Loucy (cell line): ENCODE results near the gene TMEM9.

Experiments used
- H2AFZ ChIP-seq: fragments of 200-600 bp; sonication (generic); 2 replicates; pipeline ENCODE4 v1.6.0; 2016; ENCODE audit warnings: antibody characterized with exemption, mild to moderate bottlenecking, low read length, moderate library complexity
- H3F3A ChIP-seq: fragments of 200-600 bp; 2 replicates; pipeline ENCODE4 v1.6.0; 2016; ENCODE audit warnings: antibody characterized with exemption, low read depth, mild to moderate bottlenecking
- H3K27me3 ChIP-seq: fragments of 200-600 bp; sonication (generic); 2 replicates; pipeline ENCODE4 v1.6.1; 2014; ENCODE audit warnings: low read length, mild to moderate bottlenecking; ENCODE audit not compliant: insufficient read depth, poor library complexity, severe bottlenecking
- H3K36me3 ChIP-seq: fragments of 200-600 bp; sonication (generic); 2 replicates; pipeline ENCODE4 v1.6.1; 2016; ENCODE audit warnings: low read length; ENCODE audit not compliant: insufficient read depth
- H3K4me1 ChIP-seq: fragments of 200-600 bp; sonication (generic); 2 replicates; pipeline ENCODE4 v1.5.1; 2014; ENCODE audit warnings: low read length, mild to moderate bottlenecking; ENCODE audit not compliant: insufficient read depth, poor library complexity, severe bottlenecking
- H3K4me2 ChIP-seq: fragments of 200-600 bp; sonication (generic); 2 replicates; pipeline ENCODE4 v1.6.0; 2014; ENCODE audit warnings: antibody characterized with exemption, low read length, low read depth, mild to moderate bottlenecking; ENCODE audit not compliant: poor library complexity, severe bottlenecking
- H3K4me3 ChIP-seq: fragments of 200-600 bp; sonication (generic); 2 replicates; pipeline ENCODE4 v1.5.1; 2014; ENCODE audit warnings: low read length, mild to moderate bottlenecking, mixed read lengths; ENCODE audit not compliant: poor library complexity, severe bottlenecking
- H3K79me2 ChIP-seq: fragments of 200-600 bp; sonication (generic); 2 replicates; pipeline ENCODE4 v1.6.1; 2014; ENCODE audit warnings: low read length; ENCODE audit not compliant: insufficient read depth
- H3K9ac ChIP-seq: fragments of 200-600 bp; sonication (generic); 2 replicates; pipeline ENCODE4 v1.6.0; 2014; ENCODE audit warnings: mild to moderate bottlenecking, low read depth, low read length, moderate library complexity; ENCODE audit not compliant: poor library complexity, severe bottlenecking
- H3K9me2 ChIP-seq: fragments of 200-600 bp; sonication (generic); replicated peaks from 2 replicates; pipeline ENCODE4 v1.6.1; 2016; ENCODE audit warnings: low read depth, low read length, mixed read lengths
- H3K9me3 ChIP-seq: fragments of 200-600 bp; sonication (generic); 2 replicates; pipeline ENCODE4 v1.6.1; 2014; ENCODE audit warnings: mild to moderate bottlenecking, antibody characterized with exemption, low read length, low read depth; ENCODE audit not compliant: insufficient read depth
- H4K20me1 ChIP-seq: fragments of 200-600 bp; sonication (generic); 2 replicates; pipeline ENCODE4 v1.6.0; 2014; ENCODE audit warnings: antibody characterized with exemption, low read length, mild to moderate bottlenecking; ENCODE audit not compliant: insufficient read depth, poor library complexity, severe bottlenecking
- CTCF ChIP-seq: fragments of 200-600 bp; sonication (generic); conservative IDR thresholded peaks from 2 replicates; pipeline ENCODE4 v1.5.1; 2014; ENCODE audit warnings: mild to moderate bottlenecking, antibody characterized with exemption, low read length
- EZH2phosphoT487 ChIP-seq: fragments of 200-600 bp; IDR thresholded peaks from 2 replicates; pipeline ENCODE4 v1.6.1; 2018; ENCODE audit warnings: antibody characterized with exemption, mild to moderate bottlenecking, moderate library complexity, borderline replicate concordance

The TMEM9 gene

DNA sequence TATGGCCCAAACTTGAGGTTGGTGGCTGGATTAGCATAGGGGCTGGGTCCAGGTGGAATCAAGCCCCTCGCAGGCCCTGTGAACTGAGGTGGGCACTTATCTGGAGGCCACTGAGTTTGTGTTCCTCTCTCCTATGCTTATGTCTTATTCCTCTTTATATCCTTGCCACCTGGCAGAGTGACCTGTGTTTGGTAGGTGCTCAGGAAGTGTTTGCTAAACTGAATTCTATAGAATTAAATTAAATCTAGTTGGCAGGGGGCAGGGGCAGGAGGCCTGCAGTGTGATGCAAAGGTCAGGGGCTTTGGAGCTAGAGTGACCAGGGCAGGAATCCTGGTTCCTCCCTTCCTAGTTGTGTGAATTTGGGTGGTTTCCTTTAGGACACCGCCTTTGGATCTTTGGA is 1.1 kb upstream of the TMEM9 start:
- Histone ChIP-seq H3K9ac (no peak overlapping the region), H3K36me3 (peaks cover 6% of the 10 kb centered on the region; the same call in 1 of the 2 replicates), H3K79me2 (peaks cover 11% of the 10 kb centered on the region), H3K4me3 (no peak overlapping the region), H3K4me1 (peaks cover 18% of the 10 kb centered on the region), H3K9me2 (no peaks in the 10 kb centered on the region), H4K20me1 (no peaks in the 10 kb centered on the region), H3K9me3 (no peaks in the 10 kb centered on the region), H3F3A (no peaks in the 10 kb centered on the region), H3K4me2 (no peak overlapping the region), H3K27me3 (no peaks in the 10 kb centered on the region), H2AFZ (no peak overlapping the region)
- TF ChIP-seq CTCF (no peak), EZH2phosphoT487 (no peak)

DNA sequence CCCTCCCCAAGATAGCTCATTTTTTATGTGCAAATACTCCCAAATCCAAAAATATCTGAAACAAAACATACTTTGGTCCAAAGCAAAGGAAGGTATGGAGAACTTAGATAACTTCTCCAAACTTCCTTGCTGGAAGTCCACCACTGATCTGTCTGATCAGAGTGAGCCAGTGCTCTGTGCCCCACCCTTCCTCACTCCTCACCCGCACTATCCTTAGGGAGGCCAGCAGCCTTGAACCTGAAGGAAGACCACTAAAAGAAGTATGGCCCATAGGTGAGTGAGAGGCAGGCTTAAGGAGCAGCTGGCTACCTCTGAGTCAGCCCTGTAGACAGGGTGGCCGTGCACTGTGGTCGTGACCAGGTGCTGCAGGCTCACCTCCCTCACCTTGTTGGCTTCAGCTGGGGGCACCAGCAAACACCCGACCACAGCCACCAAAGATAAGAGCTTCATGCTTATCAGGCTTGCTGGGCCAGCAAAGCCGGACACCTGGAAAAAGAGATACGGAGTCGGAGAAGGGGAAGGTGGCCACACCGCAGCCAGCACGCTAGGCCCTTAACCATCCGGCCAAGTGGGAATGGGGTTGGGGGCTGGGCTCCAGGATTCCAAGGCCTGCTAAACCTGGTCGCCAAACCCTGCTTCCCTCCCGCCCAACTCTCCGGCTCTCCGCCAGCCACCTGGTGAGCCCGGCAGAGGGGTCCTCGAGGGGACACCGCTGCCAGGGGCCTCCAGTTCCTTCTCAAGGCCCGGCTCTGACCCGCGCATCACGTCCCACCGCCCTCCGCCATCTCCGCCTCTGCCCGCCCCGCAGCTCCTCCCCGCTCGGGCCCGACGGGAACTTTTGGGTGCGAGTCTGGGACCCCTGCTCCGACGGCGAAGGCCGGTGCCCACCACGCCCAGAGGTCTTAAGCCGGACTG is 543 bp downstream of the TMEM9 start:
- H3K9me2 ChIP-seq = no peaks in the 10 kb centered on the region
- peak overlapping the region; percentile 88 for H2AFZ ChIP-seq

GRCh38 chr1:201149400-201149799 is 4.9 kb downstream of the TMEM9 start:
- TF ChIP-seq EZH2phosphoT487 (no peak), CTCF (peak; percentile 72)
- H3K9ac ChIP-seq = no peak overlapping the region
- H3K4me1 ChIP-seq = peaks cover 15% of the 10 kb centered on the region
- no peaks in the 10 kb centered on the region for H3K9me2 ChIP-seq
- no peaks in the 10 kb centered on the region for H4K20me1 ChIP-seq
- H3K27me3 ChIP-seq = no peaks in the 10 kb centered on the region
- H3K9me3 ChIP-seq = no peaks in the 10 kb centered on the region
- H3F3A ChIP-seq = no peaks in the 10 kb centered on the region
- no peak overlapping the region for H3K4me2 ChIP-seq
- H3K36me3 ChIP-seq = peaks cover 32% of the 10 kb centered on the region; the same call in 1 of the 2 replicates
- peaks cover 11% of the 10 kb centered on the region for H3K79me2 ChIP-seq
- H2AFZ ChIP-seq = no peak overlapping the region
- H3K4me3 ChIP-seq = no peak overlapping the region

More for the DNA sequence above, 543 bp downstream of the TMEM9 start:
- H3F3A ChIP-seq = no peaks in the 10 kb centered on the region
- no peaks in the 10 kb centered on the region for H4K20me1 ChIP-seq
- no peaks in the 10 kb centered on the region for H3K27me3 ChIP-seq
- H3K79me2 ChIP-seq = peaks cover 11% of the 10 kb centered on the region
- no peak for TF ChIP-seq CTCF
- no peak for TF ChIP-seq EZH2phosphoT487
- no peaks in the 10 kb centered on the region for H3K9me3 ChIP-seq
- H3K4me2 ChIP-seq = peak overlapping the region; percentile 97
- H3K9ac ChIP-seq = peak overlapping the region; percentile 75
- H3K4me1 ChIP-seq = peaks cover 18% of the 10 kb centered on the region
- H3K4me3 ChIP-seq = peak overlapping the region; percentile 77
- peaks cover 6% of the 10 kb centered on the region; the same call in 1 of the 2 replicates for H3K36me3 ChIP-seq
